ENCODE results near the gene PRR22.
"Not testable (repeated sequence)": the region's sequence is repeated elsewhere in the genome, so short reads cannot be mapped to it uniquely, and the experiment has no call there.

The PRR22 gene

GRCh38 chr19:5743630-5744029, 40.9 kb downstream of the PRR22 start:
- DNase-seq, result no peak

- DNase-seq, result no peak
These were observed 42.5 kb downstream of the PRR22 start for GRCh38 chr19:5742051-5742450.

- no peak for DNase-seq
These were observed 46.1 kb downstream of the PRR22 start for GRCh38 chr19:5738423-5738822.

GRCh38 chr19:5733172-5733571, 51.4 kb downstream of the PRR22 start:
- not testable (repeated sequence) for DNase-seq
